HG03095 (cell line): ENCODE results near the gene MATR3.
"Not testable (repeated sequence)": the region's sequence is repeated elsewhere in the genome, so short reads cannot be mapped to it uniquely, and the experiment has no call there.

Experiments used
- ATAC-seq: cut with Tn5 transposase; IDR thresholded peaks from one replicate; pipeline ENCODE4 v1.9.1; 2021; ENCODE audit warnings: moderate library complexity; ENCODE audit not compliant: unreplicated experiment

Gene MATR3

GRCh38 chr5:139344177-139344576 lies 50.6 kb downstream of the MATR3 start:
- no peak for ATAC-seq

GRCh38 chr5:139345442-139345841 lies 51.9 kb downstream of the MATR3 start:
- not testable (repeated sequence) for ATAC-seq

GRCh38 chr5:139347863-139348262 lies 54.3 kb downstream of the MATR3 start:
- not testable (repeated sequence) for ATAC-seq

GRCh38 chr5:139354186-139354585 lies 60.6 kb downstream of the MATR3 start:
- ATAC-seq = no peak

GRCh38 chr5:139355900-139356299 lies 62.4 kb downstream of the MATR3 start:
- ATAC-seq = not testable (repeated sequence)

- ATAC-seq = no peak
These were observed 64.5 kb downstream of the MATR3 start for GRCh38 chr5:139358064-139358463.

- no peak for ATAC-seq
These were observed 66.8 kb downstream of the MATR3 start for GRCh38 chr5:139360384-139360783.

- no peak for ATAC-seq
These were observed 68.4 kb downstream of the MATR3 start for GRCh38 chr5:139361835-139362429.

- no peak for ATAC-seq
These were observed 70.4 kb downstream of the MATR3 start for GRCh38 chr5:139363937-139364336.

- ATAC-seq = no peak
These were observed 70.9 kb downstream of the MATR3 start for GRCh38 chr5:139364466-139364865.

GRCh38 chr5:139368613-139369012 lies 75.1 kb downstream of the MATR3 start:
- ATAC-seq = no peak

GRCh38 chr5:139369181-139369580 lies 75.6 kb downstream of the MATR3 start:
- no peak for ATAC-seq

- ATAC-seq = no peak
These were observed 78.2 kb downstream of the MATR3 start for GRCh38 chr5:139371482-139372435.

GRCh38 chr5:139374909-139375308 lies 81.4 kb downstream of the MATR3 start:
- no peak for ATAC-seq

GRCh38 chr5:139376364-139376763 lies 82.8 kb downstream of the MATR3 start:
- no peak for ATAC-seq

- no peak for ATAC-seq
These were observed 83.7 kb downstream of the MATR3 start for GRCh38 chr5:139377226-139377625.

GRCh38 chr5:139378101-139378825 lies 84.7 kb downstream of the MATR3 start:
- ATAC-seq = no peak

- no peak for ATAC-seq
These were observed 85.4 kb downstream of the MATR3 start for GRCh38 chr5:139378941-139379361.

GRCh38 chr5:139379626-139380449 lies 86.3 kb downstream of the MATR3 start:
- no peak for ATAC-seq
